ENCODE measurements around the gene S100A2. TPM values are rescaled to one million over a fixed set of nuclear protein-coding genes. Genes with fewer than 3 reads are reported as not detected.
A peak's percentile ranks its signal among the peaks of the same experiment; 100 is the strongest.

Gene S100A2
- total and polyA plus RNA-seq, 2 of the 13 experiments (the other 11 are each of a cell fraction or from before 2014, with no cell fraction given), result 1.2 TPM

GRCh38 chr1:153566414-153567371 is 1.0 kb upstream of the S100A2 start (continued):
- peak; percentile 95 for TF ChIP-seq JUNB (CRISPR knock-in tag; IDR thresholded peaks at IDR 0.05; ENCODE audit: borderline replicate concordance)
- TF ChIP-seq NFYC (CRISPR knock-in tag; IDR thresholded peaks at IDR 0.05), result no peak
- TF ChIP-seq ZFP1 (CRISPR knock-in tag; IDR thresholded peaks at IDR 0.05), result no peak
- TF ChIP-seq HNF1B (CRISPR knock-in tag; IDR thresholded peaks at IDR 0.05), result 0 out of 2 replicates have a peak, but pooled peaks have one; percentile 45
- TF ChIP-seq ZNF652 (CRISPR knock-in tag; IDR thresholded peaks at IDR 0.05; ENCODE audit: borderline replicate concordance, low read depth), result no peak
- TF ChIP-seq RCOR2 (CRISPR knock-in tag; IDR thresholded peaks at IDR 0.05), result no peak
- no peak for TF ChIP-seq ZNF570 (CRISPR knock-in tag; IDR thresholded peaks at IDR 0.05; ENCODE audit: borderline replicate concordance)
- no peak for TF ChIP-seq NFKB2 (CRISPR knock-in tag; IDR thresholded peaks at IDR 0.05; ENCODE audit: borderline replicate concordance)
- no peak for TF ChIP-seq SRF (IDR thresholded peaks at IDR 0.05; ENCODE audit: low read depth, low read length)
- no peak for TF ChIP-seq FLYWCH1 (CRISPR knock-in tag; IDR thresholded peaks at IDR 0.05)
- TF ChIP-seq CEBPZ (IDR thresholded peaks at IDR 0.05; ENCODE audit: low read length), result no peak
- no peak for TF ChIP-seq PBX2 (CRISPR knock-in tag; IDR thresholded peaks at IDR 0.05)
- no peak for TF ChIP-seq THAP8 (CRISPR knock-in tag; IDR thresholded peaks at IDR 0.05; ENCODE audit: borderline replicate concordance)
- TF ChIP-seq NFE2L1 (CRISPR knock-in tag; IDR thresholded peaks at IDR 0.05; ENCODE audit: borderline replicate concordance), result no peak
- TF ChIP-seq NR2F2 (IDR thresholded peaks at IDR 0.05; ENCODE audit: borderline replicate concordance, low read depth), result no peak
- no peak for TF ChIP-seq ZNF549 (CRISPR knock-in tag; IDR thresholded peaks at IDR 0.05)
- no peak for TF ChIP-seq NCOA1 (CRISPR knock-in tag; IDR thresholded peaks at IDR 0.05)
- TF ChIP-seq ZNF615 (CRISPR knock-in tag; IDR thresholded peaks at IDR 0.05; ENCODE audit: borderline replicate concordance), result no peak
- peak; percentile 44; the same call in 1 of the 2 replicates for TF ChIP-seq ZNF782 (CRISPR knock-in tag; IDR thresholded peaks at IDR 0.05; ENCODE audit: borderline replicate concordance)
- no peak for TF ChIP-seq KAT2B (IDR thresholded peaks at IDR 0.05; ENCODE audit: borderline replicate concordance, low read depth, low read length)
- no peak for TF ChIP-seq IRF2 (CRISPR knock-in tag; IDR thresholded peaks at IDR 0.05)

Data from HepG2 (cell line).